HepG2 (cell line): ENCODE results near the gene TRPV4. TPM values are rescaled to one million over a fixed set of nuclear protein-coding genes. Genes with fewer than 3 reads are reported as not detected.

Experiments used
- ARNTL ChIP-seq: sonication (generic); formaldehyde crosslinking; IDR thresholded peaks from 2 replicates; pipeline ENCODE4 v1.4.0; 2020; ENCODE audit warnings: mild to moderate bottlenecking, missing genetic modification reagents
- ATF5 ChIP-seq: sonication (generic); formaldehyde crosslinking; IDR thresholded peaks from 2 replicates; pipeline ENCODE4 v1.4.0; 2020; ENCODE audit warnings: mild to moderate bottlenecking, low read depth, missing genetic modification reagents
- BRCA1 ChIP-seq: sonication (generic); formaldehyde crosslinking; IDR thresholded peaks from 2 replicates; pipeline ENCODE4 v1.4.0; 2020; ENCODE audit warnings: missing genetic modification reagents
- CAMTA2 ChIP-seq: sonication (generic); formaldehyde crosslinking; IDR thresholded peaks from 2 replicates; pipeline ENCODE4 v1.4.0; 2020; ENCODE audit warnings: mild to moderate bottlenecking, missing genetic modification reagents, borderline replicate concordance
- DNMT1 ChIP-seq: sonication (generic); formaldehyde crosslinking; IDR thresholded peaks from 2 replicates; pipeline ENCODE4 v1.5.1; 2020; ENCODE audit warnings: mild to moderate bottlenecking, missing genetic modification reagents
- GPBP1L1 ChIP-seq: sonication (generic); formaldehyde crosslinking; IDR thresholded peaks from 2 replicates; pipeline ENCODE4 v1.5.0; 2020; ENCODE audit warnings: mild to moderate bottlenecking, missing genetic modification reagents
- HOXA5 ChIP-seq: sonication (generic); formaldehyde crosslinking; IDR thresholded peaks from 2 replicates; pipeline ENCODE4 v1.4.0; 2020; ENCODE audit warnings: missing genetic modification reagents
- IRF1 ChIP-seq: sonication (generic); formaldehyde crosslinking; IDR thresholded peaks from 2 replicates; pipeline ENCODE4 v1.4.0; 2020; ENCODE audit warnings: low read depth, mild to moderate bottlenecking, missing genetic modification reagents
- JARID2 ChIP-seq: sonication (generic); formaldehyde crosslinking; IDR thresholded peaks from 2 replicates; pipeline ENCODE4 v1.8.1; 2023; ENCODE audit warnings: missing genetic modification reagents, inconsistent platforms; ENCODE audit not compliant: insufficient replicate concordance
- NR0B2 ChIP-seq: sonication (generic); formaldehyde crosslinking; IDR thresholded peaks from 2 replicates; pipeline ENCODE4 v1.4.0; 2020; ENCODE audit warnings: mild to moderate bottlenecking, missing genetic modification reagents
- SIN3A ChIP-seq: IDR thresholded peaks from 2 replicates; pipeline ENCODE4 v1.6.1; 2011; ENCODE audit warnings: low read depth, mild to moderate bottlenecking, control low read depth, low read length, borderline replicate concordance
- ZFP91 ChIP-seq: sonication (generic); formaldehyde crosslinking; IDR thresholded peaks from 2 replicates; pipeline ENCODE4 v1.9.0; 2022; ENCODE audit warnings: missing genetic modification reagents, mild to moderate bottlenecking, borderline replicate concordance
- ZNF138 ChIP-seq: sonication (generic); formaldehyde crosslinking; IDR thresholded peaks from 2 replicates; pipeline ENCODE4 v1.5.0; 2020; ENCODE audit warnings: mild to moderate bottlenecking, low read depth, missing genetic modification reagents
- ZNF615 ChIP-seq: sonication (generic); formaldehyde crosslinking; IDR thresholded peaks from 2 replicates; pipeline ENCODE4 v1.5.0; 2020; ENCODE audit warnings: mild to moderate bottlenecking, missing genetic modification reagents, borderline replicate concordance
- ZSCAN20 ChIP-seq: sonication (generic); formaldehyde crosslinking; IDR thresholded peaks from 2 replicates; pipeline ENCODE4 v1.4.0; 2020; ENCODE audit warnings: missing genetic modification reagents, mild to moderate bottlenecking, borderline replicate concordance
- polyA plus RNA-seq, 8 experiments: library from polyadenylated mRNA; depleted of rRNA in 3 of 8; stranded (reverse) in 7 of 8; unstranded in 1 of 8; fragments of >200 nt; fragmentation: Illumina TruSeq in 4 of 8; extraction: Trizol in 4 of 8; gene quantifications; 2 replicates each; pipeline versions ENCODE4 v1.2.1 to v1.2.3, GENCODE V29; 2011 to 2016; ENCODE audit warnings: low read depth in 4 of 8, missing spikeins in 1 of 8, mixed read lengths in 1 of 8; ENCODE audit not compliant: insufficient read depth in 1 of 8
- total RNA-seq, 5 experiments: library from RNA; depleted of rRNA; stranded (reverse); fragments of >200 nt; fragmentation: Illumina TruSeq; extraction: Trizol; gene quantifications; 2 replicates each; pipeline ENCODE4 v1.2.3, GENCODE V29; 2016; ENCODE audit warnings: low read depth in 1 of 5
- TF ChIP-seq, protein P1 (sequence below): sonication (generic); formaldehyde crosslinking; IDR thresholded peaks from 2 replicates; pipeline ENCODE4 v1.8.0; 2023; ENCODE audit warnings: mild to moderate bottlenecking, missing genetic modification reagents
- TF ChIP-seq, protein P2 (sequence below): sonication (generic); formaldehyde crosslinking; IDR thresholded peaks from 2 replicates; pipeline ENCODE4 v1.4.0; 2020; ENCODE audit warnings: missing genetic modification reagents

The TRPV4 gene
- total and polyA plus RNA-seq, 2 of the 13 experiments (the other 11 are each of a cell fraction or from before 2014, with no cell fraction given) = 0.66 to 4.7 TPM

DNA sequence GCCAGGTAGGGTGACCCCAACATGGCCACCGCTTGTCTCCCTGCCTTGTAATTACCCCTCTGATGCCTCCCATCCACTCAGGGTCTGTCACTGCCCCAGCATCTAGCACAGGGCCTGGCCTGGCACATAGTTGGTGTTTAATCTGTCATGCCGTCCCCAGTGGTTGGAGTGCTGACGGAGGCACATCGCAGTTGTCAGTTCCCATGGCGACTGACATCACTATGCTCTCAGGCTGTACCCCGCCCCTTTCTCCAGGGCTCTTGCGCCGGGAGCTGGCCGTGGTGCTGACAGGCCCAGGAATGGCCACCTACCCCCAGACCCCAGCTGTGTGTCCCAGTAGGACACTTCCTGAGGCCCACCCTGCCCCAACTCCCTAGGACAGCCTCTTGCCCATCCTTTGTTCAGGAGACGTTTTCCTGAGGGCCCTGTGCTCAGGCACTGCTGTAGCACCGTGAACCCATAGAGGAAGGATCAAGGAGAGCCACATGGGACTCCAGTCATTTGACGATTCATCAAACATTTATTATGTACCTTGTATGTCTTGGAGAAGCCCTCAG lies 96.6 kb downstream of the TRPV4 start (continued):
- TF ChIP-seq, protein P1, sequence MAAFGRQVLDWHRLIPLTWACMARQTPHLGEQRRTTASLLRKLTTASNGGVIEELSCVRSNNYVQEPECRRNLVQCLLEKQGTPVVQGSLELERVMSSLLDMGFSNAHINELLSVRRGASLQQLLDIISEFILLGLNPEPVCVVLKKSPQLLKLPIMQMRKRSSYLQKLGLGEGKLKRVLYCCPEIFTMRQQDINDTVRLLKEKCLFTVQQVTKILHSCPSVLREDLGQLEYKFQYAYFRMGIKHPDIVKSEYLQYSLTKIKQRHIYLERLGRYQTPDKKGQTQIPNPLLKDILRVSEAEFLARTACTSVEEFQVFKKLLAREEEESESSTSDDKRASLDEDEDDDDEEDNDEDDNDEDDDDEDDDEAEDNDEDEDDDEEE (CRISPR knock-in tag) = no peak
- no peak for TF ChIP-seq ZSCAN20 (CRISPR knock-in tag)
- peak; percentile 79; the same call in 1 of the 2 replicates for TF ChIP-seq SIN3A
- TF ChIP-seq ATF5 = no peak
- TF ChIP-seq GPBP1L1 = no peak
- TF ChIP-seq, protein P2, sequence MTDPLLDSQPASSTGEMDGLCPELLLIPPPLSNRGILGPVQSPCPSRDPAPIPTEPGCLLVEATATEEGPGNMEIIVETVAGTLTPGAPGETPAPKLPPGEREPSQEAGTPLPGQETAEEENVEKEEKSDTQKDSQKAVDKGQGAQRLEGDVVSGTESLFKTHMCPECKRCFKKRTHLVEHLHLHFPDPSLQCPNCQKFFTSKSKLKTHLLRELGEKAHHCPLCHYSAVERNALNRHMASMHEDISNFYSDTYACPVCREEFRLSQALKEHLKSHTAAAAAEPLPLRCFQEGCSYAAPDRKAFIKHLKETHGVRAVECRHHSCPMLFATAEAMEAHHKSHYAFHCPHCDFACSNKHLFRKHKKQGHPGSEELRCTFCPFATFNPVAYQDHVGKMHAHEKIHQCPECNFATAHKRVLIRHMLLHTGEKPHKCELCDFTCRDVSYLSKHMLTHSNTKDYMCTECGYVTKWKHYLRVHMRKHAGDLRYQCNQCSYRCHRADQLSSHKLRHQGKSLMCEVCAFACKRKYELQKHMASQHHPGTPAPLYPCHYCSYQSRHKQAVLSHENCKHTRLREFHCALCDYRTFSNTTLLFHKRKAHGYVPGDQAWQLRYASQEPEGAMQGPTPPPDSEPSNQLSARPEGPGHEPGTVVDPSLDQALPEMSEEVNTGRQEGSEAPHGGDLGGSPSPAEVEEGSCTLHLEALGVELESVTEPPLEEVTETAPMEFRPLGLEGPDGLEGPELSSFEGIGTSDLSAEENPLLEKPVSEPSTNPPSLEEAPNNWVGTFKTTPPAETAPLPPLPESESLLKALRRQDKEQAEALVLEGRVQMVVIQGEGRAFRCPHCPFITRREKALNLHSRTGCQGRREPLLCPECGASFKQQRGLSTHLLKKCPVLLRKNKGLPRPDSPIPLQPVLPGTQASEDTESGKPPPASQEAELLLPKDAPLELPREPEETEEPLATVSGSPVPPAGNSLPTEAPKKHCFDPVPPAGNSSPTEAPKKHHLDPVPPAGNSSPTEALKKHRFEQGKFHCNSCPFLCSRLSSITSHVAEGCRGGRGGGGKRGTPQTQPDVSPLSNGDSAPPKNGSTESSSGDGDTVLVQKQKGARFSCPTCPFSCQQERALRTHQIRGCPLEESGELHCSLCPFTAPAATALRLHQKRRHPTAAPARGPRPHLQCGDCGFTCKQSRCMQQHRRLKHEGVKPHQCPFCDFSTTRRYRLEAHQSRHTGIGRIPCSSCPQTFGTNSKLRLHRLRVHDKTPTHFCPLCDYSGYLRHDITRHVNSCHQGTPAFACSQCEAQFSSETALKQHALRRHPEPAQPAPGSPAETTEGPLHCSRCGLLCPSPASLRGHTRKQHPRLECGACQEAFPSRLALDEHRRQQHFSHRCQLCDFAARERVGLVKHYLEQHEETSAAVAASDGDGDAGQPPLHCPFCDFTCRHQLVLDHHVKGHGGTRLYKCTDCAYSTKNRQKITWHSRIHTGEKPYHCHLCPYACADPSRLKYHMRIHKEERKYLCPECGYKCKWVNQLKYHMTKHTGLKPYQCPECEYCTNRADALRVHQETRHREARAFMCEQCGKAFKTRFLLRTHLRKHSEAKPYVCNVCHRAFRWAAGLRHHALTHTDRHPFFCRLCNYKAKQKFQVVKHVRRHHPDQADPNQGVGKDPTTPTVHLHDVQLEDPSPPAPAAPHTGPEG = no peak
- TF ChIP-seq ZNF138 (CRISPR knock-in tag) = no peak
- TF ChIP-seq DNMT1 = peak; percentile 28; the same call in 1 of the 2 replicates
- TF ChIP-seq ARNTL (CRISPR knock-in tag) = no peak
- TF ChIP-seq NR0B2 (CRISPR knock-in tag) = no peak
- no peak for TF ChIP-seq ZNF615 (CRISPR knock-in tag)
- TF ChIP-seq IRF1 (CRISPR knock-in tag) = peak; percentile 37; the same call in 1 of the 2 replicates
- no peak for TF ChIP-seq CAMTA2
- no peak for TF ChIP-seq BRCA1 (CRISPR knock-in tag)
- TF ChIP-seq ZFP91 (CRISPR knock-in tag) = no peak
- TF ChIP-seq JARID2 = no peak
- no peak for TF ChIP-seq HOXA5 (CRISPR knock-in tag)
